ENCODE results near the gene PJA1.

Gene PJA1

GRCh38 chrX:69133921-69134542 is 31.2 kb downstream of the PJA1 start:
- TF ChIP-seq, protein P1, sequence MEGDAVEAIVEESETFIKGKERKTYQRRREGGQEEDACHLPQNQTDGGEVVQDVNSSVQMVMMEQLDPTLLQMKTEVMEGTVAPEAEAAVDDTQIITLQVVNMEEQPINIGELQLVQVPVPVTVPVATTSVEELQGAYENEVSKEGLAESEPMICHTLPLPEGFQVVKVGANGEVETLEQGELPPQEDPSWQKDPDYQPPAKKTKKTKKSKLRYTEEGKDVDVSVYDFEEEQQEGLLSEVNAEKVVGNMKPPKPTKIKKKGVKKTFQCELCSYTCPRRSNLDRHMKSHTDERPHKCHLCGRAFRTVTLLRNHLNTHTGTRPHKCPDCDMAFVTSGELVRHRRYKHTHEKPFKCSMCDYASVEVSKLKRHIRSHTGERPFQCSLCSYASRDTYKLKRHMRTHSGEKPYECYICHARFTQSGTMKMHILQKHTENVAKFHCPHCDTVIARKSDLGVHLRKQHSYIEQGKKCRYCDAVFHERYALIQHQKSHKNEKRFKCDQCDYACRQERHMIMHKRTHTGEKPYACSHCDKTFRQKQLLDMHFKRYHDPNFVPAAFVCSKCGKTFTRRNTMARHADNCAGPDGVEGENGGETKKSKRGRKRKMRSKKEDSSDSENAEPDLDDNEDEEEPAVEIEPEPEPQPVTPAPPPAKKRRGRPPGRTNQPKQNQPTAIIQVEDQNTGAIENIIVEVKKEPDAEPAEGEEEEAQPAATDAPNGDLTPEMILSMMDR (IDR thresholded peaks at IDR 0.05; ENCODE audit: low read depth, low read length, missing control alignments) = peak; percentile 43
- DNase-seq (ENCODE audit: extremely low read depth, low read depth) = no peak
- no peak overlapping the region for H3K4me3 ChIP-seq (replicated peaks; ENCODE audit: low read depth, low read length)

GRCh38 chrX:69131886-69132285 is 33.4 kb downstream of the PJA1 start:
- TF ChIP-seq, protein P1 (IDR thresholded peaks at IDR 0.05; ENCODE audit: low read depth, low read length, missing control alignments) = no peak
- H3K4me3 ChIP-seq (replicated peaks; ENCODE audit: low read depth, low read length) = no peak overlapping the region
- no peak for DNase-seq (ENCODE audit: extremely low read depth, low read depth)

- DNase-seq (ENCODE audit: extremely low read depth, low read depth) = no peak
- no peak overlapping the region for H3K4me3 ChIP-seq (replicated peaks; ENCODE audit: low read depth, low read length)
- TF ChIP-seq, protein P1 (IDR thresholded peaks at IDR 0.05; ENCODE audit: low read depth, low read length, missing control alignments) = no peak
These were observed 34.8 kb downstream of the PJA1 start for GRCh38 chrX:69130439-69130838.

DNA sequence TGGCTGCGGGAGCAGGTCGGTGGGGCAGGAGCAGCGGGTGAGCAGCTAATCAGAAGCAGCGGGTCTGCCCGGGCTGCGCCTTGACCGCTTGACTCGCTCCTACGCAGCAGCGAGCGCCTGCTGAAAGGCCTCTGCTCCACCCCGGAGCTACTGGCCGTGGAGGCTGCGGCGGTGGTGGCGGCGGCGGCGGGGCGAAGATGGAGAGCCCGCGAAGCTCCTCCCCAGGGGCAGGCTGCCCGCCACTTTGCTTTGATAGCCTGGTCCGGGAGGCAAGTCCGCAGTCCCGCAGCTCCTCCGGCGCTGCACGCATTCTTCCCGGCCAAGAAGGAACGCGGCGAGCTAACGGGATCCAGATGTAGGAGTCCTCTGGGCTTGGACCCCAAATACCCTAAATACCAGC is 36.7 kb downstream of the PJA1 start:
- H3K4me3 ChIP-seq (replicated peaks; ENCODE audit: low read depth, low read length) = no peak overlapping the region
- TF ChIP-seq, protein P1 (IDR thresholded peaks at IDR 0.05; ENCODE audit: low read depth, low read length, missing control alignments) = no peak
- no peak for DNase-seq (ENCODE audit: extremely low read depth, low read depth)

DNA sequence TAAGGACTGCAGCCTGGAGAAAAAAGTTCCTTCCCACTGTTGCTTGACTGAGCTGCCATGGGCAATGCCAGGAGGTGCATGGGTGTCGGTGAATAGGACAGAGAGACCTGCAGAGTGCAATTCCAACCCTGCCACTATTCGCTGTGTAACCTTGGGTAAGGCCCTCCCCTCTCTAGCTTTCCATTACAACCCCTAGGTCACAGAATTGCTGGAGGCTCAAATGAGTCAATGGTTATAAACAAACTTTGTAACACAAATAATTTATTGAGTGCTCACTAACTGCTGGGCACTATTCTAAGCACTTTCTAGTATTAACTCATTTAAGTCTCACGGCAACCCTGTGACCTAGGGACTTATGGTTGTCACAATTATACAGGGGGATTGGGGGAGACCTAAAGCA is 37.8 kb downstream of the PJA1 start:
- no peak for DNase-seq (ENCODE audit: extremely low read depth, low read depth)
- TF ChIP-seq, protein P1 (IDR thresholded peaks at IDR 0.05; ENCODE audit: low read depth, low read length, missing control alignments) = no peak
- no peak overlapping the region for H3K4me3 ChIP-seq (replicated peaks; ENCODE audit: low read depth, low read length)

DNA sequence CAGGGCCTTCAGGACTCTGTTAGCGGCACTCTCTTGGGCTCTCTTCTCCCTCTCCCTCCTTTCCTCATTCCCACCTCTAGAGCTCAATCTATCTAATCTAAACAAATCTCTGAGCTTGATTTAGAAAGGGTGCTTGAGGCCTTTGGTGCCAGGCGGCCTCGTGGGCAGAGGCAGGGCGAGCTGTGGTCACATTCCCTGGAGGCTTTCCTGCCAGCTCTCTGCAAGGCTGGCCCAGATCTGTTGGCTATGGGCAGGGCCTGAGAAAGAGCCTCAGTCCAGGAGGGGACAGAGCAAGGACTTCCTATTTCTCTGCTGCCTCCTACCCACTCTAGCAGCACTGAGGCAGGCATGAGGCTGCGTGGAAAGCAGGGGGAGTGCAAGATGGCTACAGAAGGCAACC is 38.6 kb downstream of the PJA1 start:
- H3K4me3 ChIP-seq (replicated peaks; ENCODE audit: low read depth, low read length) = no peak overlapping the region
- DNase-seq (ENCODE audit: extremely low read depth, low read depth) = no peak
- TF ChIP-seq, protein P1 (IDR thresholded peaks at IDR 0.05; ENCODE audit: low read depth, low read length, missing control alignments) = no peak

- DNase-seq (ENCODE audit: extremely low read depth, low read depth) = no peak
These were observed 40.2 kb downstream of the PJA1 start for GRCh38 chrX:69125094-69125493.

More at GRCh38 chrX:69125094-69125493, 40.2 kb downstream of the PJA1 start:
- TF ChIP-seq, protein P1 (IDR thresholded peaks at IDR 0.05; ENCODE audit: low read depth, low read length, missing control alignments) = no peak
- no peak overlapping the region for H3K4me3 ChIP-seq (replicated peaks; ENCODE audit: low read depth, low read length)
